ENCODE results near the gene SLC1A4. TPM values are rescaled to one million over a fixed set of nuclear protein-coding genes. Genes with fewer than 3 reads are reported as not detected.

SLC1A4 gene
- total RNA-seq, 4 donors from 2014 or later = 12.9 to 39.5 (median 29.0) TPM

- H3K27ac ChIP-seq = no peak overlapping the region
- peak in 1 of 2 donors; percentile 27 for DNase-seq (ENCODE audit: low spot score in 2 of 2)
- H3K4me1 ChIP-seq = no peaks in the 10 kb centered on the region
- H3K9me3 ChIP-seq = no peaks in the 10 kb centered on the region
- TF ChIP-seq CTCF (IDR thresholded peaks at IDR 0.05) = no peak
- TF ChIP-seq POLR2AphosphoS5 (IDR thresholded peaks at IDR 0.05) = no peak
- TF ChIP-seq POLR2A (IDR thresholded peaks at IDR 0.05) = no peak
- no peaks in the 10 kb centered on the region for H3K27me3 ChIP-seq
- no peak overlapping the region for H3K4me3 ChIP-seq
- WGBS = 93% methylated on average over 11 of the region's 11 CpGs
- H3K36me3 ChIP-seq = no peaks in the 10 kb centered on the region
Measured at GRCh38 chr2:65046633-65047407, 57.6 kb downstream of the SLC1A4 start.

- Histone ChIP-seq H3K27ac (no peak overlapping the region), H3K4me3 (no peak overlapping the region), H3K4me1 (no peaks in the 10 kb centered on the region), H3K9me3 (no peaks in the 10 kb centered on the region), H3K27me3 (no peaks in the 10 kb centered on the region), H3K36me3 (no peaks in the 10 kb centered on the region)
- WGBS = 60% methylated on average over 1 of the region's 1 CpG
- no peak for TF ChIP-seq POLR2AphosphoS5 (IDR thresholded peaks at IDR 0.05)
- DNase-seq (ENCODE audit: low spot score in 2 of 2) = peak in 1 of 2 donors; percentile 9
Measured at GRCh38 chr2:65049010-65049639, 59.9 kb downstream of the SLC1A4 start.

GRCh38 chr2:65050931-65051330 is 61.7 kb downstream of the SLC1A4 start:
- Histone ChIP-seq H3K4me1 (peaks cover 8% of the 10 kb centered on the region), H3K36me3 (no peaks in the 10 kb centered on the region), H3K9me3 (no peaks in the 10 kb centered on the region), H3K27ac (no peak overlapping the region), H3K27me3 (no peaks in the 10 kb centered on the region), H3K4me3 (no peak overlapping the region)
- DNase-seq (ENCODE audit: low spot score in 2 of 2) = no peak
- WGBS = 93% methylated on average over 3 of the region's 3 CpGs
- no peak for TF ChIP-seq POLR2AphosphoS5 (IDR thresholded peaks at IDR 0.05)
- no peak for TF ChIP-seq POLR2A (IDR thresholded peaks at IDR 0.05)
- TF ChIP-seq EP300 (IDR thresholded peaks at IDR 0.05) = no peak
- TF ChIP-seq CTCF (IDR thresholded peaks at IDR 0.05) = no peak

- H3K27me3 ChIP-seq = no peaks in the 10 kb centered on the region
- WGBS = 20% methylated on average over 1 of the region's 1 CpG
- H3K36me3 ChIP-seq = no peaks in the 10 kb centered on the region
- H3K4me1 ChIP-seq = peaks cover 19% of the 10 kb centered on the region
- no peak overlapping the region for H3K4me3 ChIP-seq
- DNase-seq (ENCODE audit: low spot score in 2 of 2) = no peak
- H3K27ac ChIP-seq = no peak overlapping the region
- no peaks in the 10 kb centered on the region for H3K9me3 ChIP-seq
- TF ChIP-seq EP300 (IDR thresholded peaks at IDR 0.05) = no peak
- TF ChIP-seq POLR2AphosphoS5 (IDR thresholded peaks at IDR 0.05) = no peak
- TF ChIP-seq CTCF (IDR thresholded peaks at IDR 0.05) = no peak
- no peak for TF ChIP-seq POLR2A (IDR thresholded peaks at IDR 0.05)
Measured at GRCh38 chr2:65053199-65053598, 64.0 kb downstream of the SLC1A4 start.

- Histone ChIP-seq H3K9me3 (no peaks in the 10 kb centered on the region), H3K4me1 (peaks cover 32% of the 10 kb centered on the region), H3K36me3 (no peaks in the 10 kb centered on the region), H3K27me3 (no peaks in the 10 kb centered on the region), H3K4me3 (peak overlapping the region; percentile 58), H3K27ac (no peak overlapping the region)
- no peak for DNase-seq (ENCODE audit: low spot score in 2 of 2)
- WGBS = 85% methylated on average over 4 of the region's 4 CpGs
- TF ChIP-seq POLR2AphosphoS5 (IDR thresholded peaks at IDR 0.05) (no peak), CTCF (IDR thresholded peaks at IDR 0.05) (no peak), POLR2A (IDR thresholded peaks at IDR 0.05) (no peak)
Measured at GRCh38 chr2:65054749-65055421, 65.7 kb downstream of the SLC1A4 start.
